AG09319 (cell line): Measurements from ENCODE around the gene MTM1.

Experiments
- DNase-seq: peaks from one replicate; pipeline ENCODE4 v3.0.0-alpha.2; 2010; ENCODE audit warnings: low read depth; ENCODE audit errors: extremely low read depth
- TF ChIP-seq, protein P1 (sequence below): IDR thresholded peaks from 2 replicates; pipeline ENCODE4 v1.5.1; 2011; ENCODE audit warnings: low read depth, mild to moderate bottlenecking, inconsistent platforms, low read length, moderate library complexity

MTM1 gene

DNA sequence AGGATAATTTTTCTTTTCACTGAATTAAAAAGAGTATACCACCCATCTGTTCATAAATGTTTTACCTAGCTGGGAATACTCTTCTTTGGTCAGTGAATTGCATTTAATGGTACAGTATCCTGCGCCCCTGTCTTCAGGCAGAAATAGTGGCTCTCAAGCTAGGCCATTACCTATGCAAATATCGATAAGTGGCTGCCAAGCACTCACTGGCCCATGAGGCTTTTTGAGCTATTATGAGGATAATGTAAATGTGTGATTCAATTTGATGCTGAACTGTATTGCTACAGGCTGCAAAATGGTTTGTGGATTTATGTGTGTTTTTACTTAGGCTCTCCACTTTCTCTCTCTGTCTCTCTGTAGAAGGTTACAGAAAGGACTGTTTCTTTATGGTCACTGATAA lies 94.7 kb downstream of the MTM1 start:
- TF ChIP-seq, protein P1, sequence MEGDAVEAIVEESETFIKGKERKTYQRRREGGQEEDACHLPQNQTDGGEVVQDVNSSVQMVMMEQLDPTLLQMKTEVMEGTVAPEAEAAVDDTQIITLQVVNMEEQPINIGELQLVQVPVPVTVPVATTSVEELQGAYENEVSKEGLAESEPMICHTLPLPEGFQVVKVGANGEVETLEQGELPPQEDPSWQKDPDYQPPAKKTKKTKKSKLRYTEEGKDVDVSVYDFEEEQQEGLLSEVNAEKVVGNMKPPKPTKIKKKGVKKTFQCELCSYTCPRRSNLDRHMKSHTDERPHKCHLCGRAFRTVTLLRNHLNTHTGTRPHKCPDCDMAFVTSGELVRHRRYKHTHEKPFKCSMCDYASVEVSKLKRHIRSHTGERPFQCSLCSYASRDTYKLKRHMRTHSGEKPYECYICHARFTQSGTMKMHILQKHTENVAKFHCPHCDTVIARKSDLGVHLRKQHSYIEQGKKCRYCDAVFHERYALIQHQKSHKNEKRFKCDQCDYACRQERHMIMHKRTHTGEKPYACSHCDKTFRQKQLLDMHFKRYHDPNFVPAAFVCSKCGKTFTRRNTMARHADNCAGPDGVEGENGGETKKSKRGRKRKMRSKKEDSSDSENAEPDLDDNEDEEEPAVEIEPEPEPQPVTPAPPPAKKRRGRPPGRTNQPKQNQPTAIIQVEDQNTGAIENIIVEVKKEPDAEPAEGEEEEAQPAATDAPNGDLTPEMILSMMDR: no peak
- DNase-seq: no peak

DNA sequence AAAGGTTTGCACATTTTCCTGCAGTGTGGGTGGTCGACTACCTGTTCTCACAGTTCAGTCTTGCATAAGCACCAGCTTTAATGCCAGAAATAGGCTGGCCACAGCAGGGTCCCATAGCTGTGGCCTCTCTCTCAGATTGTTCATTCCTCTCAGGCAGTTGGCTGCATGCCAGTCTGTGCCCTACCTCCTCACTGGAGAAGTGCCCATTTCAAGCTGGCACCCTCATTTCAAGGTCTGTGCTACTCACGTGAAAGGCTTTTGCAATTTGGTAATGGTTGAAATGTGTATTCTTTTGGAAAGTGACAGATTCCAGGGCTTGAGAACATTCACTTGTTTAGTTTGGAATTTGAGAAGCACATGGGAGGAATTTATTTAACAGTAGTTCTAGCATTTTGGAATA lies 95.9 kb downstream of the MTM1 start:
- no peak for DNase-seq

DNA sequence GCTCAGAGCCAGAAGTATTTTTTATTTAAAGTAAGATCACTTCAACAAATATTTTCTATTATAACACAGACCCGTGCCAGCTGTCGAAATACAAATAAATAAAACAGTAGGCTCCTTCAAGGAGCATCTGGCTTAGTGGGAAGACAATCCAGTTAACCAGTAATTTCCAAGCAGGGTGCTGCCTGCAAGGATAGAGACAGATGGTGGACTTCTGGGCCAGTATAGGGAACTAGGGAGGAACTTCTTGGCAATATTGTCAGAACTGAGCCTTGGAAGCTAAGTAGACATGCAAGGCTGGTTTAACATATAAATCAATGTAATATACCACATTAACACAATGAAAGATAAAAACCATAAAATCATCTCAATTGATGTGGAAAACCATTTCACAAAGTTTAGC lies 107.8 kb downstream of the MTM1 start:
- no peak for DNase-seq
- TF ChIP-seq, protein P1: no peak

More for the DNA sequence above, 95.9 kb downstream of the MTM1 start:
- TF ChIP-seq, protein P1: no peak

DNA sequence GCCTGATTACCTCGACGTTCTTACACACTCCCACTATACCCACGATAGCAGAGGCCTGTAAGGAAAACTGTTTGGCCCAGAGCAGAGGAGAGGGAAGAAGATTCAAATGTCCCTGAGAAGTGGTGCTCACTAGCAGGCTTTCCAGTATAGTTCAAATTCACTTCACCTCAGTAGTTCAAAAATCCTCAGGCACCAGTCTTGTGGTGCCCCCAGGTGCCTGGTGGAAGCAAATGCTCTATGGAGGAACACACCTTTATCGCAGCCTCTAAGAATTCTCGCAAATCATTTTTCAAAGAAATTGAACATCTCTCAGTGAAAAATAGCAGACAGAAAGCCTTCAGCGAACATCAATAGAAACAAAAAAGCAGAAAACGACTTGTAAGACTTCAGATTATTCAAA lies 112.6 kb downstream of the MTM1 start:
- TF ChIP-seq, protein P1: peak; percentile 28
- no peak for DNase-seq

DNA sequence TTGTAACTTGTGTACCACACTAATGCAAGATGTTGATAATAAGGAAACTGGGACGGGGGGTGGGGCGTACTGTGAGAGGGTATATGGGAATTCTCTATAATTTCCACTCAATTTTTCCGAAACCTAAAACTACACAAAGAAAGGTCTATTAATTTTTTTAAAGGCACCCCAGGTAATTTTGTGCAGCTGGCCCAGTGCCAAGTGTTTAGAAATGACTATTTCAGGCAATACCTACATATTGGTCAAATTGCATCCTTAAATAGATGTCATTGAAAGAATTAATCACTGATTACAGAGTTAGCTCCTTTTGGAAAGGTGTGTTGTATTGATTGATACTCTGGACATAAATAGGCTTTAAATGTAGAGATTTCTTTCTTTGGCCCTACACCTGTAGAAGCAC lies 114.7 kb downstream of the MTM1 start:
- TF ChIP-seq, protein P1: no peak
- no peak for DNase-seq

DNA sequence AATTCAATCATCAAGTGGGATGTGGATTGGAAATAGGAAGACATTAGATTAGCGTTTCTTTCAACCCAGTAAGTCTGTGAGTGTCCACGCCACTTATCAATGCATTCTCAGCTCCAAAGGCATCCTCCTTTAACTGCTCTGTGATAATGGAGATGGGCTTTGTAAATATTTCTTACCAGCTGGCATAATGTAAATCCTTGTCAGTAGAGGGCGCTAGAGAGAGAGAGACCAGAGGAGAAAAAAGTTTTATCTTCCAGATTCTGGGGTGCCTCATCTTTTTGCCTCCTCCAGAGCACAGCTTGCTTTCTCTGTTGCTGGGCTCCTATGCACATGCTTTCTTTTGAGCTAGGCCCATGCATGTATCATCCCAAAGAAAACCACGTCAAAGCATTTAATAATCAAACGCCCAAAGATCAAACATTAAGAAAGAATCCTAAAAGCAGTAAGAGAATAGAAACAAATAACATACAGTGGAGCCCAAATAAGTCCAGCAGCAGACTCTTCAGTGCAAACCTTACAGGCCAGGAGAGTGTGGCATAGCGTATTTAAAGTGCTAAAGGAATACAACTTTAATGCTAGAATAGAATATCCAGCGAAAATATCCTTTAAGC lies 115.2 kb downstream of the MTM1 start:
- DNase-seq: no peak

DNA sequence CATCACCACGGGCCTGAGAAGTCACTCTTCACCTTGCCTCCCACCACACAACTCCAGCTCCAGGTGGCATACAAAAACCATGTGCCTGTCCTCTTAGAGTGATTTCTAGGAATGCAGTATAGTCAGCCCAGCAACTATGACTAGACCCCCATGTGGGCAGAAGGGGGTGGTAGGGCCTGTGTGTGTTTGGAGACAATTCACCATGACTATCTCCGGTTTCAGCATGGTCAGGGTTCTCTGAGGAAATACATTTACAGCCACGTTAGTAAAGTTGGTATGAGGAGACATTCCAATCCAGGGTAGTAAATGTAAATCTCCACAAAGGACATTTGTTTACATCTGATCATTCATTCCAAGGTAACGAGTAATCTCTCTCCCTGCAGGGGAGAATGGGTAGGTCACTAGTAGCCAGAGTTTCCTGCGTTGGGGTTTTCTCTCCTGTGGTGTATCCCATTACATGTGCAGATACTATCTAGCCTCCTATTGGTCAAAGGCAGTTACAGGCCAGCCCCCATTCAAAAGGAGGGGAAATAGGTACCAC lies 120.6 kb downstream of the MTM1 start:
- TF ChIP-seq, protein P1: no peak
- peak; percentile 56 for DNase-seq

More for the DNA sequence above, 115.2 kb downstream of the MTM1 start:
- TF ChIP-seq, protein P1: peak; percentile 49
